ENCODE measurements around the gene FTO. TPM values are rescaled to one million over a fixed set of nuclear protein-coding genes. Genes with fewer than 3 reads are reported as not detected.

FTO gene
- total and polyA plus RNA-seq, 2 of the 13 experiments (the other 11 are each of a cell fraction or from before 2014, with no cell fraction given), result 41.6 to 55.8 TPM

DNA sequence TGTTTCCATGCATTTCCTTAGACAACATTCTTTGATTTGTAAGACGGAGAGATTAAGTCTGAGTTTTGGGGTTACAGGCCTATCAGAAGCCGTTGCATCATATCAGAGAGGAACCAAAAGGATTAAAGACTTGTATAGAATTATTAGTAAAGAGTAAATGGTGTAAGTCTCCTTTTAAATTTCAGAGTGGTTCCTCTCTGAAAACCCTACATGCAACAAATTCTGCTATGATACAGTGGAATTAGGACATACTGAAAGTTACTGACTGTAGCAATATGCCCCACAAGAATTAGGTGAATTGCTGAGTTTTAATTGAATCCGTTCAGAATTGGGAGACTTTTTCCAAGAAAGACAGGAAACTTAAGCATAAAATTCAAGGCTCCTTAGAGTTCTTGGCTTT lies 221.6 kb downstream of the FTO start:
- Histone ChIP-seq H3K27ac (ENCODE audit: extremely low read length, insufficient read depth, low read length) (no peak overlapping the region), H3K4me2 (ENCODE audit: low read depth, low read length) (no peak overlapping the region), H4K20me1 (ENCODE audit: insufficient read depth, low read length) (no peaks in the 10 kb centered on the region), H3K79me2 (ENCODE audit: insufficient read depth, low read length) (no peaks in the 10 kb centered on the region), H3K4me1 (ENCODE audit: insufficient read depth, low read length) (peaks cover 30% of the 10 kb centered on the region), H2AFZ (ENCODE audit: low read length) (no peak overlapping the region), H3K9ac (ENCODE audit: insufficient read depth, low read depth, low read length) (no peak overlapping the region), H3K36me3 (replicated peaks in 1 of 2; ENCODE audit: control insufficient read depth in 1 of 2, insufficient read depth in 2 of 2, low read length in 2 of 2) (no peaks in the 10 kb centered on the region), H3K27me3 (ENCODE audit: control insufficient read depth in 1 of 2, insufficient read depth in 2 of 2, low read length in 2 of 2) (no peaks in the 10 kb centered on the region), H3K9me3 (ENCODE audit: low read length) (no peaks in the 10 kb centered on the region), H3K4me3 (replicated peaks in 1 of 3; ENCODE audit: insufficient read depth in 1 of 3, low read depth in 2 of 3, low read length in 3 of 3) (no peak overlapping the region)
- no TSS peak for BruUV-seq (replicated peaks)
- ChIA-PET POLR2A (no interaction called here), CTCF (ENCODE audit: low intra/inter-chr PET ratio, low total read pairs) (no interaction called here)
- no peak for ATAC-seq
- in situ Hi-C loops (cut with HindIII; ENCODE audit: extremely low pct_ligation_motif_present, low pct_unique_long_range_greater_than_20kb) (loop anchor here (25.0 kb wide), 1 partner anchor 1337 kb away; no protein-coding TSS in a partner anchor), intact Hi-C loops (cut with micrococcal nuclease; ENCODE audit: unreplicated experiment) (no loop called here)
- DNase-seq (ENCODE audit: low spot score), result no peak
- TF ChIP-seq ZNF746 (CRISPR knock-in tag; IDR thresholded peaks at IDR 0.05) (no peak), BCL6 (CRISPR knock-in tag; IDR thresholded peaks at IDR 0.05) (no peak), FOXC1 (CRISPR knock-in tag; IDR thresholded peaks at IDR 0.05; ENCODE audit: borderline replicate concordance) (no peak), DNMT1 (CRISPR knock-in tag; IDR thresholded peaks at IDR 0.05) (no peak), ZNF788 (CRISPR knock-in tag; IDR thresholded peaks at IDR 0.05; ENCODE audit: borderline replicate concordance) (no peak), ARID2 (CRISPR knock-in tag; IDR thresholded peaks at IDR 0.05; ENCODE audit: borderline replicate concordance) (no peak), HMG20B (CRISPR knock-in tag; conservative IDR thresholded peaks at IDR 0.05) (no peak), ATF7-NPFF (CRISPR knock-in tag; IDR thresholded peaks at IDR 0.05; ENCODE audit: low read depth) (no peak), RFXAP (CRISPR knock-in tag; IDR thresholded peaks at IDR 0.05; ENCODE audit: borderline replicate concordance) (no peak), RAD21 (CRISPR knock-in tag; IDR thresholded peaks at IDR 0.05) (no peak), HHEX (CRISPR knock-in tag; IDR thresholded peaks at IDR 0.05) (no peak), ZNF713 (CRISPR knock-in tag; IDR thresholded peaks at IDR 0.05) (no peak), ZNF616 (CRISPR knock-in tag; IDR thresholded peaks at IDR 0.05; ENCODE audit: low read depth) (no peak), KMT2A (CRISPR knock-in tag; IDR thresholded peaks at IDR 0.05) (no peak)
- TF ChIP-seq, protein P1, sequence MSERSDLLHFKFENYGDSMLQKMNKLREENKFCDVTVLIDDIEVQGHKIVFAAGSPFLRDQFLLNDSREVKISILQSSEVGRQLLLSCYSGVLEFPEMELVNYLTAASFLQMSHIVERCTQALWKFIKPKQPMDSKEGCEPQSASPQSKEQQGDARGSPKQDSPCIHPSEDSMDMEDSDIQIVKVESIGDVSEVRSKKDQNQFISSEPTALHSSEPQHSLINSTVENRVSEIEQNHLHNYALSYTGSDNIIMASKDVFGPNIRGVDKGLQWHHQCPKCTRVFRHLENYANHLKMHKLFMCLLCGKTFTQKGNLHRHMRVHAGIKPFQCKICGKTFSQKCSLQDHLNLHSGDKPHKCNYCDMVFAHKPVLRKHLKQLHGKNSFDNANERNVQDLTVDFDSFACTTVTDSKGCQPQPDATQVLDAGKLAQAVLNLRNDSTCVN (CRISPR knock-in tag; IDR thresholded peaks at IDR 0.05; ENCODE audit: borderline replicate concordance), result no peak
- TF ChIP-seq, protein P2, sequence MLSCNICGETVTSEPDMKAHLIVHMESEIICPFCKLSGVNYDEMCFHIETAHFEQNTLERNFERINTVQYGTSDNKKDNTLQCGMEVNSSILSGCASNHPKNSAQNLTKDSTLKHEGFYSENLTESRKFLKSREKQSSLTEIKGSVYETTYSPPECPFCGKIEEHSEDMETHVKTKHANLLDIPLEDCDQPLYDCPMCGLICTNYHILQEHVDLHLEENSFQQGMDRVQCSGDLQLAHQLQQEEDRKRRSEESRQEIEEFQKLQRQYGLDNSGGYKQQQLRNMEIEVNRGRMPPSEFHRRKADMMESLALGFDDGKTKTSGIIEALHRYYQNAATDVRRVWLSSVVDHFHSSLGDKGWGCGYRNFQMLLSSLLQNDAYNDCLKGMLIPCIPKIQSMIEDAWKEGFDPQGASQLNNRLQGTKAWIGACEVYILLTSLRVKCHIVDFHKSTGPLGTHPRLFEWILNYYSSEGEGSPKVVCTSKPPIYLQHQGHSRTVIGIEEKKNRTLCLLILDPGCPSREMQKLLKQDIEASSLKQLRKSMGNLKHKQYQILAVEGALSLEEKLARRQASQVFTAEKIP (CRISPR knock-in tag; IDR thresholded peaks at IDR 0.05; ENCODE audit: borderline replicate concordance), result no peak
- TF ChIP-seq, protein P3, sequence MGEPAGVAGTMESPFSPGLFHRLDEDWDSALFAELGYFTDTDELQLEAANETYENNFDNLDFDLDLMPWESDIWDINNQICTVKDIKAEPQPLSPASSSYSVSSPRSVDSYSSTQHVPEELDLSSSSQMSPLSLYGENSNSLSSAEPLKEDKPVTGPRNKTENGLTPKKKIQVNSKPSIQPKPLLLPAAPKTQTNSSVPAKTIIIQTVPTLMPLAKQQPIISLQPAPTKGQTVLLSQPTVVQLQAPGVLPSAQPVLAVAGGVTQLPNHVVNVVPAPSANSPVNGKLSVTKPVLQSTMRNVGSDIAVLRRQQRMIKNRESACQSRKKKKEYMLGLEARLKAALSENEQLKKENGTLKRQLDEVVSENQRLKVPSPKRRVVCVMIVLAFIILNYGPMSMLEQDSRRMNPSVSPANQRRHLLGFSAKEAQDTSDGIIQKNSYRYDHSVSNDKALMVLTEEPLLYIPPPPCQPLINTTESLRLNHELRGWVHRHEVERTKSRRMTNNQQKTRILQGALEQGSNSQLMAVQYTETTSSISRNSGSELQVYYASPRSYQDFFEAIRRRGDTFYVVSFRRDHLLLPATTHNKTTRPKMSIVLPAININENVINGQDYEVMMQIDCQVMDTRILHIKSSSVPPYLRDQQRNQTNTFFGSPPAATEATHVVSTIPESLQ (CRISPR knock-in tag; conservative IDR thresholded peaks at IDR 0.05), result no peak
- no peak for FAIRE-seq
- 96% methylated on average over 3 of the region's 3 CpGs for WGBS (ENCODE audit: low lambda C conversion rate)
